ENCODE measurements around the gene TAL1.

DNA sequence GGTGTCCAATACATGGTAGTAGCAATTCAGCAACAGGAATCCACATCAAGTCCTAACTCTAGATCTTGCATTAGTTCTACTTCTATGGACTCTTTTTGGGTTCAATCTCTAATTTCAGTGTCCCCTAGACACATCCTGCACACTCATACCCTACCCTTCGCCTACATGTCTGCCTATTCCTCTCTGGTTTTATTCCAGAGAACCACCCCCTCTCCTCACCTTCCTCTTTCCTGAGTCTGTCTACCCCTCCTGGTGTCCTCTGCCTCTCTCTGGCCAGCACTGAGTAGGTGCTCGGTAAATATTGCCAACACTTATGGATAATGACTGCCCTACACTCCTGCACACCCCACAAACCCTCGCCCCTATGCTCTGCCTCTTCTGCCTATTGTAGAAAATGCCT, 9.5 kb downstream of the TAL1 start:
- TF ChIP-seq, protein P1, sequence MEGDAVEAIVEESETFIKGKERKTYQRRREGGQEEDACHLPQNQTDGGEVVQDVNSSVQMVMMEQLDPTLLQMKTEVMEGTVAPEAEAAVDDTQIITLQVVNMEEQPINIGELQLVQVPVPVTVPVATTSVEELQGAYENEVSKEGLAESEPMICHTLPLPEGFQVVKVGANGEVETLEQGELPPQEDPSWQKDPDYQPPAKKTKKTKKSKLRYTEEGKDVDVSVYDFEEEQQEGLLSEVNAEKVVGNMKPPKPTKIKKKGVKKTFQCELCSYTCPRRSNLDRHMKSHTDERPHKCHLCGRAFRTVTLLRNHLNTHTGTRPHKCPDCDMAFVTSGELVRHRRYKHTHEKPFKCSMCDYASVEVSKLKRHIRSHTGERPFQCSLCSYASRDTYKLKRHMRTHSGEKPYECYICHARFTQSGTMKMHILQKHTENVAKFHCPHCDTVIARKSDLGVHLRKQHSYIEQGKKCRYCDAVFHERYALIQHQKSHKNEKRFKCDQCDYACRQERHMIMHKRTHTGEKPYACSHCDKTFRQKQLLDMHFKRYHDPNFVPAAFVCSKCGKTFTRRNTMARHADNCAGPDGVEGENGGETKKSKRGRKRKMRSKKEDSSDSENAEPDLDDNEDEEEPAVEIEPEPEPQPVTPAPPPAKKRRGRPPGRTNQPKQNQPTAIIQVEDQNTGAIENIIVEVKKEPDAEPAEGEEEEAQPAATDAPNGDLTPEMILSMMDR (IDR thresholded peaks at IDR 0.05; ENCODE audit: low read length): no peak
- TF ChIP-seq EZH2 (IDR thresholded peaks at IDR 0.05; ENCODE audit: borderline replicate concordance, low read length): no peak

Measured in OCI-LY1 (cell line).